A549 (cell line): Measurements from ENCODE around the gene PTX4. TPM values are rescaled to one million over a fixed set of nuclear protein-coding genes. Genes with fewer than 3 reads are reported as not detected.

Experiments used
- ATAC-seq, 2 experiments: fragments of 200-7000 bp in 1 of 2; fragments of >200 bp in 1 of 2; cut with Nextera tagmentation in 1 of 2; cut with Tn5 transposase in 1 of 2; 3 replicates each; pipeline versions ENCODE4 v1.8.0 to v1.9.1; 2018 to 2020; ENCODE audit warnings: mild to moderate bottlenecking in 1 of 2, moderate library complexity in 1 of 2
- CTCF ChIA-PET: fragments of 300-600 bp; sonication (Branson Sonifier 250); formaldehyde crosslinking; extraction: SDS; loops from one replicate; lab custom pipeline; 2021; ENCODE audit warnings: antibody characterized with exemption, inconsistent platforms; lab: Yijun Ruan, JAX
- POLR2A ChIA-PET: fragments of 350-600 bp; formaldehyde crosslinking; extraction: SDS; loops from one replicate; lab custom pipeline; 2021; ENCODE audit warnings: antibody characterized with exemption, inconsistent platforms; lab: Yijun Ruan, JAX
- DNase-seq, 2 experiments: peaks; one replicate each; pipeline versions ENCODE4 v3.0.0 to v3.0.0-alpha.2; 2011 to 2016; ENCODE audit warnings: low read depth in 1 of 2, low spot score in 1 of 2
- FAIRE-seq: peaks from 2 replicates; lab custom pipeline; 2011; peaks lifted over from hg19 to GRCh38; lab: Jason Lieb, UNC
- H3K27ac ChIP-seq, 2 experiments: fragments of >200 bp; sonication (Bioruptor Twin); formaldehyde crosslinking; 3 replicates each; pipeline ENCODE4 v1.5.1; 2016 to 2017
- H3K4me1 ChIP-seq: fragments of >200 bp; sonication (Bioruptor Twin); formaldehyde crosslinking; 3 replicates; pipeline ENCODE4 v1.6.1; 2016
- H3K4me2 ChIP-seq: fragments of >200 bp; sonication (Bioruptor Twin); formaldehyde crosslinking; 3 replicates; pipeline ENCODE4 v1.6.1; 2016
- H3K4me3 ChIP-seq: fragments of >200 bp; sonication (Bioruptor Twin); formaldehyde crosslinking; 3 replicates; pipeline ENCODE4 v1.5.1; 2016
- H3K9me3 ChIP-seq: fragments of >200 bp; sonication (Bioruptor Twin); formaldehyde crosslinking; 3 replicates; pipeline ENCODE4 v1.6.1; 2016
- CBX2 ChIP-seq: fragments of 200-600 bp; sonication (generic); IDR thresholded peaks from 2 replicates; pipeline ENCODE4 v1.6.1; 2016; ENCODE audit warnings: low read depth, mild to moderate bottlenecking, borderline replicate concordance
- CBX8 ChIP-seq: fragments of 200-600 bp; sonication (generic); IDR thresholded peaks from 2 replicates; pipeline ENCODE4 v1.6.1; 2016
- CEBPB ChIP-seq, 2 experiments: fragments of >200 bp in 1 of 2; sonication (Bioruptor Twin) in 1 of 2; formaldehyde crosslinking in 1 of 2; IDR thresholded peaks; 2 replicates each; pipeline ENCODE4 v1.6.1; 2012 to 2016
- CHD2 ChIP-seq: fragments of 150-350 bp; IDR thresholded peaks from 2 replicates; pipeline ENCODE4 v1.6.1; 2014; ENCODE audit warnings: low read length; ENCODE audit not compliant: partially characterized antibody
- EHMT2 ChIP-seq: fragments of 200-600 bp; sonication (generic); IDR thresholded peaks from 2 replicates; pipeline ENCODE4 v1.6.1; 2016; ENCODE audit warnings: antibody characterized with exemption, low read depth, mild to moderate bottlenecking, moderate library complexity
- EP300 ChIP-seq, 2 experiments: fragments of >200 bp; sonication (Bioruptor Twin); formaldehyde crosslinking; IDR thresholded peaks; 2 replicates in 1 of 2; 3 replicates in 1 of 2; pipeline ENCODE4 v1.6.1; 2016 to 2017
- GATA3 ChIP-seq: IDR thresholded peaks from 2 replicates; pipeline ENCODE4 v1.6.1; 2012; ENCODE audit warnings: borderline replicate concordance
- HEYL ChIP-seq: fragments of 250-450 bp; sonication (Bioruptor Pico); IDR thresholded peaks from 2 replicates; pipeline ENCODE4 v1.8.0; 2021; ENCODE audit warnings: mild to moderate bottlenecking, moderate library complexity
- HOXB13 ChIP-seq: fragments of 250-450 bp; sonication (Bioruptor Pico); IDR thresholded peaks from 2 replicates; pipeline ENCODE4 v1.5.0; 2020; ENCODE audit warnings: low read depth, mild to moderate bottlenecking, moderate library complexity
- JUNB ChIP-seq: fragments of >200 bp; sonication (Bioruptor Twin); formaldehyde crosslinking; IDR thresholded peaks from 2 replicates; pipeline ENCODE4 v1.6.1; 2016
- PHF8 ChIP-seq: fragments of 200-600 bp; sonication (generic); IDR thresholded peaks from 2 replicates; pipeline ENCODE4 v1.6.1; 2016; ENCODE audit warnings: low read depth, mild to moderate bottlenecking, antibody characterized with exemption, moderate library complexity, borderline replicate concordance
- POLR2A ChIP-seq: IDR thresholded peaks from 2 replicates; pipeline ENCODE4 v1.6.1; 2012; ENCODE audit warnings: mild to moderate bottlenecking, low read length
- RFX5 ChIP-seq: fragments of 450-650 bp; IDR thresholded peaks from 2 replicates; pipeline ENCODE4 v1.7.1; 2014; ENCODE audit warnings: antibody characterized with exemption, mild to moderate bottlenecking, moderate library complexity
- SMC3 ChIP-seq: fragments of >200 bp; sonication (Bioruptor Twin); formaldehyde crosslinking; IDR thresholded peaks from 3 replicates; pipeline ENCODE4 v1.6.1; 2018; ENCODE audit warnings: inconsistent platforms
- WGBS: methylation state at CpG from one replicate; pipeline ENCODE4 v1.1.6; 2017; ENCODE audit errors: missing lambda C conversion rate; 5-methylcytosine and 5-hydroxymethylcytosine counted together
- polyA plus RNA-seq, 4 experiments: library from polyadenylated mRNA; depleted of rRNA in 3 of 4; stranded (reverse); fragments of >200 nt; fragmentation: RNase III in 1 of 4; extraction: RNeasy Plus Mini Kit Qiagen cat#74134 plus additional on column Dnase treatment in 1 of 4; gene quantifications; 2 replicates in 3 of 4; 3 replicates in 1 of 4; pipeline ENCODE4 v1.2.3, GENCODE V29; 2011 to 2017
- TF ChIP-seq, protein P1 (sequence below): fragments of 250-450 bp; sonication (Bioruptor Pico); IDR thresholded peaks from 2 replicates; pipeline ENCODE4 v1.5.0; 2021; ENCODE audit warnings: mild to moderate bottlenecking, moderate library complexity, borderline replicate concordance
- TF ChIP-seq, protein P2 (sequence below): IDR thresholded peaks from 2 replicates; pipeline ENCODE4 v1.6.1; 2012; ENCODE audit warnings: low read depth, borderline replicate concordance
- TF ChIP-seq, protein P3 (sequence below): fragments of >200 bp; sonication (Bioruptor Twin); formaldehyde crosslinking; IDR thresholded peaks from 2 replicates; pipeline ENCODE4 v1.6.1; 2016
- TF ChIP-seq, protein P4 (sequence below): fragments of 250-450 bp; sonication (Bioruptor Pico); IDR thresholded peaks from 2 replicates; pipeline ENCODE4 v1.5.0; 2020; ENCODE audit warnings: low read depth, mild to moderate bottlenecking, moderate library complexity

The PTX4 gene
- polyA plus RNA-seq, 2 of the 4 experiments (the other 2 are of a cell fraction) = not detected

DNA sequence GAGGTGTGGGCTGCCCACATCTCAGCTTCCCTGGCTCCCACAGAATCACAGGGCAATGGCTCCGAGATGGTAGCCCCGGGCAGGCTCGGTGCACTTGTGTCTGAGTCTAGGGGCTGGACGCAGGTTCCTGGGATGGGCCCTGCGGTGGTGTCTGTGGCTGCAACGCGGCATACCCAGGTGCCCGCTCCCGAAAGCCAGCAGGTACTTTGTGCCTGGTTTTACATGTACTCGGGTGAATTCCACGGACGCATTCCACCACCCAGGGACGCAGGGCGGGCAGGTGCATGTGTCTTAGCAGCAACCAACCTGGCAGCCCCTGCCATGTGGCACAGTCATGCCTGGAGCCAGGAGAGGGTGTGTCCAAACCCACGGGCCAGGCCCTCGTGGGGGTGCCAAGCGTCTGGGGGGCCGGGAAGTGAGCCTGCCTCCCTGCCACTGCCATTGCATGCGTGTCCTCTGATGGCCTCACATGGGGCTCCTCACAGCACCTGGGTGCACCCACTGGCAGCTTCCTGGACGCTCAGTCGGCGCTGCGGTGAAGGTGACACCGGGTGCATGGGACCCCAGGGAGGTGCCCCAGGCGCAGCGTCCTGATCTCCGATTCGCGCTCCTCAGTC is 40.3 kb upstream of the PTX4 start:
- Histone ChIP-seq H3K4me1 (no peaks in the 10 kb centered on the region), H3K27ac (no peak overlapping the region), H3K9me3 (no peaks in the 10 kb centered on the region), H3K4me3 (no peak overlapping the region), H3K4me2 (no peak overlapping the region)
- 93% methylated on average over 18 of the region's 29 CpGs for WGBS
- ChIA-PET POLR2A (no interaction called here), CTCF (no interaction called here)
- ATAC-seq = no peak
- no peak for FAIRE-seq
- no peak for DNase-seq
- TF ChIP-seq, protein P1, sequence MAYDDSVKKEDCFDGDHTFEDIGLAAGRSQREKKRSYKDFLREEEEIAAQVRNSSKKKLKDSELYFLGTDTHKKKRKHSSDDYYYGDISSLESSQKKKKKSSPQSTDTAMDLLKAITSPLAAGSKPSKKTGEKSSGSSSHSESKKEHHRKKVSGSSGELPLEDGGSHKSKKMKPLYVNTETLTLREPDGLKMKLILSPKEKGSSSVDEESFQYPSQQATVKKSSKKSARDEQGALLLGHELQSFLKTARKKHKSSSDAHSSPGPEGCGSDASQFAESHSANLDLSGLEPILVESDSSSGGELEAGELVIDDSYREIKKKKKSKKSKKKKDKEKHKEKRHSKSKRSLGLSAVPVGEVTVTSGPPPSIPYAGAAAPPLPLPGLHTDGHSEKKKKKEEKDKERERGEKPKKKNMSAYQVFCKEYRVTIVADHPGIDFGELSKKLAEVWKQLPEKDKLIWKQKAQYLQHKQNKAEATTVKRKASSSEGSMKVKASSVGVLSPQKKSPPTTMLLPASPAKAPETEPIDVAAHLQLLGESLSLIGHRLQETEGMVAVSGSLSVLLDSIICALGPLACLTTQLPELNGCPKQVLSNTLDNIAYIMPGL (CRISPR knock-in tag) = no peak
- no peak for TF ChIP-seq EP300 (IDR thresholded peaks at IDR 0.05)
- no peak for TF ChIP-seq POLR2A

DNA sequence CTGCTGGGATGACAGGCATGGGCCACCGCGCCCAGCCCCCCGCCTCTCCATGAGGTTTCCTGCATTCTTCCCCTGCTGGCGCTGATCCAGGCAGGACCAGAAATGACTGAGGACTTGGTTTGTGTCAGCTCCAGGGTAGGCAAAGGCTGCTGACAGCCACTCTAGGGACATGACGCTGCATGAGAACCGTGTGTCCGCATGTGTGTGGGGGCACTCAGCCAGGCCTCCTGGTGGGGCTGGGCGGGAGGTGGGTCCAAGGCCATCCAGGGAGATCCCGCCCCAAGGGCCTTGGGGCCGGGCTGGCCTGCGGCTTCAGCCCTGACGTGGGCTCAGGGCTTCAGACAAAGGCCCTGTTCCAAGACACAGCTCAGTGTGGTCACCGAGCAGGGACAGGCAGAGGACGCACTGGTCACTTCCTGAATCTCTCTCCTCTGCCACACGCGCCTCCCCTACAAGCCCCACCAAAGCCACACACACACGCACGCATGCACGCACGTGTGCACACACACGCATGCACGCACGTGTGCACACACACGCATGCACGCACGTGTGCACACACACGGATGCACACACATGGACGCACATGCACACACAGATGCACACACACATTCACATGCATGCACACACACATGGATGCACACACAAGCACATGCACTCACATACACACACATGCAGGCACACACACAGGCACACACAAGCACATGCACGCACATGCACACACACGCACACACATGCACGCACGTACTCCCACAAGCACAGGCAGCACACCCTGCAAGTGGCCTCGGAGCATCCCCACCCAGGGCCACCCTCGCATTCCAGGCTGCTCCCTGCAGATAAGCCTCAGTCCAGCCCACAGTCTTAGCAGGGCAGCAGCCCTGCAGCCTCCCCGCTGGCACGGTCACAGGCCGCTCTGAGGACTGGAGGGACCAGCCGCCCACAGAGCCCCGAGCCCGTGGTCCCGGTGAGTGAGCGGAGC is 39.4 kb upstream of the PTX4 start:
- ATAC-seq = no peak
- no peaks in the 10 kb centered on the region for H3K9me3 ChIP-seq
- H3K4me1 ChIP-seq = no peaks in the 10 kb centered on the region
- ChIA-PET POLR2A (no interaction called here), CTCF (interaction anchor here (0.5 to 1.2 kb wide), 3 partner anchors 31 to 109 kb away, joined by 3 read pairs; no protein-coding TSS in a partner anchor)
- no peak overlapping the region for H3K27ac ChIP-seq
- H3K4me3 ChIP-seq = no peak overlapping the region
- TF ChIP-seq HOXB13 (CRISPR knock-in tag) (no peak), CEBPB (IDR thresholded peaks at IDR 0.05) (no peak), GATA3 (no peak), SMC3 (no peak), PHF8 (no peak), CBX8 (no peak), CBX2 (no peak), HEYL (CRISPR knock-in tag) (no peak), RFX5 (no peak), JUNB (no peak), CHD2 (no peak), EHMT2 (no peak)
- TF ChIP-seq, protein P2, sequence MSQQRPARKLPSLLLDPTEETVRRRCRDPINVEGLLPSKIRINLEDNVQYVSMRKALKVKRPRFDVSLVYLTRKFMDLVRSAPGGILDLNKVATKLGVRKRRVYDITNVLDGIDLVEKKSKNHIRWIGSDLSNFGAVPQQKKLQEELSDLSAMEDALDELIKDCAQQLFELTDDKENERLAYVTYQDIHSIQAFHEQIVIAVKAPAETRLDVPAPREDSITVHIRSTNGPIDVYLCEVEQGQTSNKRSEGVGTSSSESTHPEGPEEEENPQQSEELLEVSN = no peak
- TF ChIP-seq, protein P3, sequence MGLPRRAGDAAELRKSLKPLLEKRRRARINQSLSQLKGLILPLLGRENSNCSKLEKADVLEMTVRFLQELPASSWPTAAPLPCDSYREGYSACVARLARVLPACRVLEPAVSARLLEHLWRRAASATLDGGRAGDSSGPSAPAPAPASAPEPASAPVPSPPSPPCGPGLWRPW = no peak
- TF ChIP-seq, protein P4, sequence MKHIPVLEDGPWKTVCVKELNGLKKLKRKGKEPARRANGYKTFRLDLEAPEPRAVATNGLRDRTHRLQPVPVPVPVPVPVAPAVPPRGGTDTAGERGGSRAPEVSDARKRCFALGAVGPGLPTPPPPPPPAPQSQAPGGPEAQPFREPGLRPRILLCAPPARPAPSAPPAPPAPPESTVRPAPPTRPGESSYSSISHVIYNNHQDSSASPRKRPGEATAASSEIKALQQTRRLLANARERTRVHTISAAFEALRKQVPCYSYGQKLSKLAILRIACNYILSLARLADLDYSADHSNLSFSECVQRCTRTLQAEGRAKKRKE = no peak
- DNase-seq = no peak
- no peak overlapping the region for H3K4me2 ChIP-seq
- no peak for FAIRE-seq
- 89% methylated on average over 41 of the region's 42 CpGs for WGBS
